HG03135 (cell line): ENCODE data around the gene NPC1.
"Not testable (repeated sequence)": the region's sequence is repeated elsewhere in the genome, so short reads cannot be mapped to it uniquely, and the experiment has no call there.

Source experiments
- ATAC-seq: cut with Tn5 transposase; IDR thresholded peaks from one replicate; pipeline ENCODE4 v1.9.1; 2021; ENCODE audit warnings: mild to moderate bottlenecking, moderate library complexity; ENCODE audit not compliant: unreplicated experiment

The NPC1 gene

GRCh38 chr18:23586249-23587196, at the start of gene NPC1:
TSS of gene NPC1 (minus strand) at chr18:23586506. CDS start at chr18:23586343, 163 bp downstream.
- ATAC-seq = peak; percentile 93

GRCh38 chr18:23636071-23636399, 49.7 kb upstream of the NPC1 start:
- ATAC-seq = no peak

DNA sequence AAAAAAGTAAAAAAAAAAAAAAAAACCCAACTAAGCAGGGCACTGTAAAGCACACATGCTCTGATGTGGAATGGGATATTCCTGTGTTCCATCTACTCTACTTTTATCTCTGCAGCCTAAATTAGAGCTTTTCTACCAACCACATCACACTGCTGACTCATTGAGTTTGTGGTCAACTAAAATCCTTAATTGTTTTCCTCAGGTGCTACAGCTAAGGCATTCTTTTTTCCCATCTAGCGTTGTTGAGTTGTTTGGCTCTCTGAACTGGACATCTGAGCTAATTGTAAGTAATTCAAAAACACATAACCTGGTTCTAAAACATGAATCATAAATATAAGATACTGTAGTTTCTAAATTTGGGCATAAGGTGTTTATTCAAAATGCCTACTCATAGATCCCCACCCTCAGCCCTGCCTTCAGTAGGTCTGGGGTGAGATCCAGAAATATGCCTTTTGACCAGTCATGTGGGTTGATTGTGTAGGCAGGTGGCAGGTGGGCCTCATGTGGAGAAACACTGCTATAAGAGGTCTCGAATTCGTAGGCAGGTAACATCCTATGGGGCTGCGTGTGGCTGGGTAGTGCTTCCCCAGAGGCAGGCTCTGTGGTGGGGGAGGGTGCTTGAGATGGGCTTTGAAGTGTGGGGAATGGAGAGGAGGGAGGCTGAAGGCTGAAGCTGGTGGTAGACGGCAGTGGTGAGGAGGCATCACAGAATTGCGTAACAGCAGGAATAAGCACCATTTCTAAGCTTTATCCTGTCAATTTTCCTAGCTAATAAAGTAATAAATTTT, 49.2 kb upstream of the NPC1 start:
- ATAC-seq = no peak

GRCh38 chr18:23634692-23635091, 48.4 kb upstream of the NPC1 start:
- no peak for ATAC-seq

- ATAC-seq = no peak
Measured at GRCh38 chr18:23632615-23633014, 46.3 kb upstream of the NPC1 start.

- no peak for ATAC-seq
Measured at GRCh38 chr18:23631746-23632145, 45.4 kb upstream of the NPC1 start.

DNA sequence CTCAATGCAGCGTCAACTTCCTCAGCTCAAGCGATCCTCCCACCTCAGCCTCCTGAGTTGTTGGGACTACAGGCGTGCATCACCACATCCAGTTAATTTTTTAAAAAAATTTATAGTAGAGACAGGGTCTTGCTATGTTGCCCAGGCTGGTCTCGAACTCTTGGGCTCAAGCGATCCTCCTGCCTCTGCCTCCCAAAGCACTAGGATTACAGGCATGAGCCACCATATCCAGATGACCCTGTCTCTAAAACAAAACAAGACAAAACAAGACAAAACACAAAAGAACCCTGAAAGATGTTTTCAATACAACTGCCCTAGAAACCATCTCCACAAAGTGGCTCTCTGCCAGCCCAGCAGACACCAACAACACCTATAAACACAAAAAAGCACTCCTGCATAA, 45.0 kb upstream of the NPC1 start:
- no peak for ATAC-seq

DNA sequence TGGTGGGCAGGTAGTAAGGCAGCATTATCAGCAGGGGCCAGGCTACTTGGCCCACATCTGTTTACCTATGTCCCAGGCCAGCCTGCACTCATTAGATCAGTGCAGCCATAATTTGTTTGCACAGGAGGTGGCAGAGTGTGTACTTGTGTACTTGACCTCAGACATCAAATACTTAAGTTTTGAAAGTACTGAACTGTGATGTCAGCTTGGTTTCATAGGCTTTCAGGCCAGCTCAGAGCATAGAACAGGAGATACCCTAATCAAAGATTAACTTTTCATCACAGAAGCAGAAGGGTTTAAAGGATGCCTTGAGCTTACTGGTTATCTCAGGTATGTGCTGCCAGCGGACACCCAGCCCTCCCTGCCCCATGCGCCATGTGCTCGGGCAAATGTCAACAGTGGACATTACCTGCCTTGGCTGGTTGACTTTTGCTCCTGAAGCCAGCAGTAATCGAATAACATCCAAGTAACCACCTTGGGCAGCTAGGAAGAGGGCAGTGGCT, 43.2 kb upstream of the NPC1 start:
- ATAC-seq = peak; percentile 96

DNA sequence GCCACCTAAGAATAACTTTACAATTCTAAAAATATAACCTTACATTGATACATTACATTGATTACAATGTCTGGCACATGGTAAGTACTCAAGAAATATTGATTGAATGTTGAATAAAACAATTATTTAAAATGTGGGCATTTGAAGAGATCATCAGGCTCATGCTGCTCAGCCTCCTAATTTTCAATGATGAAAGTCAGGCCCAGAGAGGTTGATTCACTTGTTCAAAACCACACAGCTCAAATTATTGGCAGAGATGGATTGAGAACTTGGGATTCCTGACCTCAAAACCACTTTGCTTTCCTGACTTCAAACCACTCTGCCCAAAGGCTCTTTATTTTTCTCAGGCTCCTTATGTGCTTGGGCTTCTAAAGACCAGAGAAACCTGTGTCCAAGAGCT, 41.7 kb upstream of the NPC1 start:
- no peak for ATAC-seq

DNA sequence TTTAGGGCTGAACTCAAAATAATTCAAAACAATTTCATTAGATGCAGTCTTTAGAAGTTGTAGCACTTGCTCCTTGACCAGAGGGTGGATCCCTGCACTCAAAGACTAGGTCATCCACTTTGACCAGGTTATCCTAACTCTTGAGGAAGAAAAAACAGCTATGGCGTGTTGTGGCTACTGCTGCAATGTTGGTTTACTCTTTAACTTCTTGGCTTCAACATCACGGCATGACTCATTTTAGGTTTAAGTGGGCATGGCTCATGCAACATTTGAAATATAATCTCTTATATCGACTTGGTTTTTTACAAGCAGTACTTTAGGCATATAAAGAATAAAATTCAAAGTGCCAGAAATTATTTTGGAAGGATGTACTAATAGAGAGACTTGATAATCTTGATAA, 41.0 kb upstream of the NPC1 start:
- ATAC-seq = no peak

DNA sequence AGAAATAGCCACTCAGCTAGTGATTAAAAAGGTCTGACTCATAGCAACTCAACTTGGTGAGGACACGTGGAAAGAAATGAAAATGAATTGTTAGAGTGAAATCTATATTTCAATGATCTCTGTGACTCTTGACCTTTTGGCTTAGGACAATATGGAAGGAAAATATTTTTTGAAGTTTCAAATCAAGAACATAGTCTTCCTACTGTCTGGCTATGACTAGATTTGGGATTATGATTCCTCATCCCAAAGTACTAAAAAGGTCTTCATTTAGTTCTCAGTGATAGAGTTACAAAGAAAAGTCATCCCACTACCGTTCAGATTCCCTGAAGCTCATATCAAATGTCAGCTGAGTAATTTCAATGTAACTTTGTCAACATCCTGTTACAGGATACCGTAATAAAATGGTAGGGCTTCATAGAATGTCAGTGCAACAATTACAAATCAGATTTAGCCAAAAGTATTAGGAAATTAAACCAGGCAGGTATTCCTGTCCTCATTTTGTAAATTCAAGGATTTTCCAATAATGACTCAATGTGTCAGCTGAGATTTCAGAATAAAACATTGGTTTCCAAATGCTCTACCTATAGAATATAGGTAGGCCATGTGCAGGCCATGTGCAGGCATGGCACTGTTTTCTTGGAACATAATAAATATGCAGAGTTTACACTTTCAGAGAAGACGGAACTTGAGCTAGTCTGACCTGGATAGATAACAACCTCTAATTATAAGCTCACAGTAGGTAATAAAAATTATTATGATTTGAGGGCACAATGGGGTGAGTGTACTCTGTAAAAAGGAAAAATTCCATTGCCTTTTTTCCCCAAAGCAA, 40.4 kb upstream of the NPC1 start:
- ATAC-seq = no peak

GRCh38 chr18:23623040-23623439, 36.7 kb upstream of the NPC1 start:
- ATAC-seq = no peak

DNA sequence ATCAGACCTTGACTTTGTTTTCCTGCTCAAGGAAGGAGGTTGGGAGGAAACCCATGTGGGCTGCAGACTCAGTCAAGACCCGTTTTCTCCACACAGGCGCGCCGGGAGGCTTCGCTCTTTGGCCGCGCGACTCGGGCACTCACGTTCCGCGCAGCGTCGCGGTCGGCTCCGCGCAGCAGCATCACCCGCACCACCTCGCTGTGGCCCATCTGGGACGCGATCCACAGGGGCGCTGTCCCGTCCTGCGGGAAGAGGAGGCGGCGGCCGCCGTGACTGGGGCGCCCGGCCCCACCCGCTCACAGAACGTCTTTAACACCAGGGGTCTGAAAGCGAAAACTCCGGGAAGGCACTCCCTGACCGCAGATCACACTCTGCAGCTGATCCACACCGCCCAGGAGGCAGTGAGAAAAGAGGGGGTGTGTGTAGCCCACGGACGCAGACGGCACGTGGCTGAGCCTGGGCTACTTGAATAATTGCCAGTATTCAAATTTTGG, 33.1 kb upstream of the NPC1 start:
- ATAC-seq = peak; percentile 40

- peak; percentile 31 for ATAC-seq
Measured at GRCh38 chr18:23618862-23619387, 32.6 kb upstream of the NPC1 start.

- peak; percentile 56 for ATAC-seq
Measured at GRCh38 chr18:23617412-23618014, 31.2 kb upstream of the NPC1 start.

GRCh38 chr18:23616258-23616657, 30.0 kb upstream of the NPC1 start:
- no peak for ATAC-seq

DNA sequence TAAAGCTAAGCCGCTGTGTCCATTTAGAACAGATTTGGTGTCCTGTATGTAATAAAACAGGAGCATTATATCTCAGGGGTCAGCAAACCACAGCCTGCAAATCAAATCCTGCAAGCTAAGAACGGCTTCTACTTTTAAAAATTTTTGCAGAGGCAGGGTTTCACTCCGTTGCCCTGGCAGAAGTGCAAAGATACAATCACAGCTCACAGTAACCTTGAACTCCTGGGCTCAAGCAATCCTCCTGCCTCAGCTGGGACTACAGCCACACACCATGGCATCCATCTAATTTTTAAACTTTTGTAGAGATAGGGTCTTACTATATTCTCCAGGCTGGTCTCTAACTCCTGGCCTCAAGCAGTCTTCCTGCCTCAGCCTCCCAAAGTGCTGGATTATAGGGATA, 28.6 kb upstream of the NPC1 start:
- no peak for ATAC-seq

- no peak for ATAC-seq
Measured at GRCh38 chr18:23614413-23614812, 28.1 kb upstream of the NPC1 start.

GRCh38 chr18:23613091-23613475, 26.8 kb upstream of the NPC1 start:
- ATAC-seq = not testable (repeated sequence)

GRCh38 chr18:23612434-23613090, 26.3 kb upstream of the NPC1 start:
- ATAC-seq = no peak
